GM12872 (cell line): Measurements from ENCODE around the gene TAX1BP1.

Experiments
- TF ChIP-seq, protein P1 (sequence below): IDR thresholded peaks from 3 replicates; pipeline ENCODE4 v1.5.1; 2011; ENCODE audit warnings: low read depth, mild to moderate bottlenecking, low read length, moderate library complexity; ENCODE audit not compliant: insufficient read depth

Gene TAX1BP1

DNA sequence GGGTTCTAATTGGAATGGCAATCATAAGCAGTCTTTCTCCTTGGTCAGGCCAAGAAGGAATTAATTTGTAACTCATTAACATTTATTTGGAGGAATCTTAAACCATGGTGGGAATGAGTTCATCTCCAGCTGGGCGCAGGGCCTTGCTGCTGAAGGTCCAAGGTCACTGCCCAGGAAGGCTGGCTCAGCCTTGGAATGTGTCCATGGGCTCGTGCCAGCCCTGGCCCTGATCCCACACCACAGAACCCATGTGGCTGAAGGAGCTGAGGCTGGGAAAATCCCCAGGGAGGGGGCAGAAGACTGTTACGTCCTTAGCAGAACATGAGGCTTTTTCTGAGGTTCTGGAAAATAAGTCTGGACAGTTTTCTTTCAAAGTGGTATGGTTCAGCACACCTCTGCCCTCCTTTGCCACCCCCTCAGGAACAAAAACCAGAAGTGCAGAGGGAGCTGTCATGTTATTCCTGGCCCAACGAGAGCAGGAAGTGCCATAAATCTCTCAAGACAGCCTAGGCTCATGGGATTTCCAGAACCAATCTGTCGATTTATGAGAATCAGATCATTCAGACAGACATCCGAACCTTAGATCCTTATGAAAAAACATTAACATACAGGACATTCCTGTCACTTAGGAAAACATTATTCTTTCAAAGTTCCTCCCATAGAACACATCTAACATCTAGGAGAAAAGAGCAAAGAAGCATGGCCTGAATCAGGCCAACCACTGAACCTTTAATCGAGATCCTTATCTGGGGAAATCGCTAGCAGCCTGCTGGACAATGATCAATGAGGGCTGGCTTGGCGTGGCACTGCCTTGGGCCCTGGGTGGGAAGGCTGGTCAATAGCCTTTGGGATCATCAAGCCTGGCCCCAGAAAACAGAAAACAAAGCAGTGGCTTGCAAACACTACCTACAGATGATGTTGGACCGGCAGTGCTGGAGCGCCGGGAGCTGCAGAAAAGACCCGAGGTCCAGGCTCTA, 134.3 kb downstream of the TAX1BP1 start:
- TF ChIP-seq, protein P1, sequence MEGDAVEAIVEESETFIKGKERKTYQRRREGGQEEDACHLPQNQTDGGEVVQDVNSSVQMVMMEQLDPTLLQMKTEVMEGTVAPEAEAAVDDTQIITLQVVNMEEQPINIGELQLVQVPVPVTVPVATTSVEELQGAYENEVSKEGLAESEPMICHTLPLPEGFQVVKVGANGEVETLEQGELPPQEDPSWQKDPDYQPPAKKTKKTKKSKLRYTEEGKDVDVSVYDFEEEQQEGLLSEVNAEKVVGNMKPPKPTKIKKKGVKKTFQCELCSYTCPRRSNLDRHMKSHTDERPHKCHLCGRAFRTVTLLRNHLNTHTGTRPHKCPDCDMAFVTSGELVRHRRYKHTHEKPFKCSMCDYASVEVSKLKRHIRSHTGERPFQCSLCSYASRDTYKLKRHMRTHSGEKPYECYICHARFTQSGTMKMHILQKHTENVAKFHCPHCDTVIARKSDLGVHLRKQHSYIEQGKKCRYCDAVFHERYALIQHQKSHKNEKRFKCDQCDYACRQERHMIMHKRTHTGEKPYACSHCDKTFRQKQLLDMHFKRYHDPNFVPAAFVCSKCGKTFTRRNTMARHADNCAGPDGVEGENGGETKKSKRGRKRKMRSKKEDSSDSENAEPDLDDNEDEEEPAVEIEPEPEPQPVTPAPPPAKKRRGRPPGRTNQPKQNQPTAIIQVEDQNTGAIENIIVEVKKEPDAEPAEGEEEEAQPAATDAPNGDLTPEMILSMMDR: no peak

- TF ChIP-seq, protein P1: no peak
These were observed 135.1 kb downstream of the TAX1BP1 start for GRCh38 chr7:27875061-27875460.

- TF ChIP-seq, protein P1: no peak
These were observed 135.9 kb downstream of the TAX1BP1 start for GRCh38 chr7:27875832-27876231.

- TF ChIP-seq, protein P1: no peak
These were observed 136.8 kb downstream of the TAX1BP1 start for GRCh38 chr7:27876756-27877155.
